H7 (cell line): ENCODE results near the gene TBCK. TPM values are rescaled to one million over a fixed set of nuclear protein-coding genes. Genes with fewer than 3 reads are reported as not detected.

Experiments used
- DNase-seq: peaks from one replicate; pipeline ENCODE4 v3.0.0; 2012
- H3K27me3 ChIP-seq: 2 replicates; pipeline ENCODE4 v1.6.0; 2011; ENCODE audit warnings: mild to moderate bottlenecking, low read length; ENCODE audit not compliant: control insufficient read depth, insufficient read depth
- H3K36me3 ChIP-seq: replicated peaks from 2 replicates; pipeline ENCODE4 v1.5.1; 2011; ENCODE audit warnings: low read length; ENCODE audit not compliant: control insufficient read depth, insufficient read depth
- H3K4me3 ChIP-seq: 2 replicates; pipeline ENCODE4 v1.5.1; 2011; ENCODE audit warnings: low read depth, mild to moderate bottlenecking, control low read depth, low read length, moderate library complexity; ENCODE audit not compliant: insufficient read depth
- total RNA-seq: library from RNA; depleted of rRNA; stranded (reverse); fragments of >200 nt; shearing (Covaris generic); gene quantifications from 2 replicates; pipeline ENCODE4 v1.2.3, GENCODE V29; 2014

TBCK gene
- total RNA-seq, 1 experiment from 2014 or later: 23.9 TPM

DNA sequence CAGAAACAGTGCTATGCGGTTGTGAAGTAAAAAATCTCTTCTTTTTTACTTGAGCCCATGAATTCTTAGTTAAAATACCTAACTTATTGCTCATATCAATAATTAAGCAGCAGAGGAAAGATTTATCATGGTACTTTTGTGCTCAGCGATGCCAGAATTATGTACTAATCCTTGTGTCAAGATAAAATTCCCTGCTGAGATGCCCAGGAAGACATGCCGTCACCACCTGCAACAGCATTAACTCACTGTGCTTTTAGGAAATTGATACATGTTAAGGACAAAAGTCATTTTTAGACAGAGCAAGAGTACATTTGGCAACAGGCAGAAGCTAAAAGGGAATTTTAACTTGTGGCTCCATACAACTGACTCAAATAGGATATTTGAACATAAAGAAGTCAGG, 281.8 kb downstream of the TBCK start:
- H3K4me3 ChIP-seq: no peak overlapping the region
- H3K27me3 ChIP-seq: no peaks in the 10 kb centered on the region
- no peaks in the 10 kb centered on the region for H3K36me3 ChIP-seq
- DNase-seq: no peak

DNA sequence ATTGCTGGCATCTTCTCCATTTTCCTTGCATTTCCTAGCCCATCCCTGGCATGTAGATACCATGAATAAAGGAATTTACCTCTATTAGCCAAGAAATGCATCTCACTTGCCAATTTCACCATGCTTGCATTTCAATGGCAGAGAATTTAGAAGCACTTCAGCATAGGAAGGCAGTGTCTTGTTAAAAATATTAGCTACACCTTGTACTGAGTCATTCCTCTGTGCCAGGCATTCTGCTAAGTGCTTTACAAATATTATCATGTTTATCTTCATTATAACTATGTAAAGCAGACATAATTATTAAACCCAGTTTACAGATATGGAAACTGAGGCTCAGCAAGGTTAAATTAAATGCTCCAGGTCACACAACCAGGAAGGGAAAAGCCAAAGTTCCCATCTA, 282.5 kb downstream of the TBCK start:
- Histone ChIP-seq H3K4me3 (no peak overlapping the region), H3K27me3 (no peaks in the 10 kb centered on the region), H3K36me3 (no peaks in the 10 kb centered on the region)
- no peak for DNase-seq

DNA sequence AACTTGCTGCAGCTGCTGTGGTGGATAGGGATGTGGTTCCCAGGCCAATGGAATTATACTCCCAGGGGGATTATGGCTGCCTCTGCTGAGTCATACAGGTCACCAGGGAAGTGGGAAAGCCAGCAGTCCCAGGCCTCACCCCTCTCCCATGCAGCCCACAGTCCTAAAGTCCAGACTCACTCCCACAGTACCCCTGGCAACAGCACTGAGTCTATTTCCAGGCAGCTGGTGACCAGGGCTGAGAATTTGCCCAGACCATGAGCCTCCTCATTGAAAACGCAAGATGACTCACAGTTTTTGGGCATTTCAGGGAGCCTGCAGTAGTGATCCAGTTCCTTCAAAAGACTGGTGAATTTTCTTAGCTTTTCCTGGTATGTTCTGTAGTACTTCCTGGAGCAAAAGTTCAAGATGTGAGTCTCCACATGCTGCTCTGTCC, 283.1 kb downstream of the TBCK start:
- Histone ChIP-seq H3K36me3 (no peaks in the 10 kb centered on the region), H3K27me3 (no peaks in the 10 kb centered on the region), H3K4me3 (no peak overlapping the region)
- DNase-seq: no peak

- Histone ChIP-seq H3K36me3 (no peaks in the 10 kb centered on the region), H3K27me3 (no peaks in the 10 kb centered on the region), H3K4me3 (no peak overlapping the region)
- DNase-seq: no peak
These were observed 293.6 kb downstream of the TBCK start for GRCh38 chr4:106022454-106022853.

- no peaks in the 10 kb centered on the region for H3K36me3 ChIP-seq
- no peak overlapping the region for H3K4me3 ChIP-seq
- H3K27me3 ChIP-seq: no peaks in the 10 kb centered on the region
- DNase-seq: no peak
These were observed 294.1 kb downstream of the TBCK start for GRCh38 chr4:106021737-106022410.

DNA sequence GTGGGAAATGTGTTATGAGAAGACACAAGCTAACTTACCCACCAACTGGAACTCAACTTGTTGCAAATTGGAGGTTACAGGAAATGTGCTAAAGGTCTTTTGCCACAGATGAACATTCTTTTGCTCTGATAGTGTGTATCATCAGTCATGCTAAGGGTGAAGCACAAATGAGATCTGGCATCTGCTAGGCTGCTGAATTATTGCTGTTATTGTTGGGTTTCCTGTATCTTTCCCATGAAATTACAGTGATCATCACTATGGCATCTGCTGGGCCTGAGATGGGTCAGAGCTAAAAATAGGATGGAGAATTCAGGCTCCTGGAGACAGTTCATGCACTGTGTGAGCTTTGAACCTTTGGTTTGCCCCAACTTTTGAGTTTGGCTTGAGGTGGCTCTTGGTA, 296.2 kb downstream of the TBCK start:
- no peak overlapping the region for H3K4me3 ChIP-seq
- DNase-seq: no peak
- no peaks in the 10 kb centered on the region for H3K27me3 ChIP-seq
- H3K36me3 ChIP-seq: no peaks in the 10 kb centered on the region

DNA sequence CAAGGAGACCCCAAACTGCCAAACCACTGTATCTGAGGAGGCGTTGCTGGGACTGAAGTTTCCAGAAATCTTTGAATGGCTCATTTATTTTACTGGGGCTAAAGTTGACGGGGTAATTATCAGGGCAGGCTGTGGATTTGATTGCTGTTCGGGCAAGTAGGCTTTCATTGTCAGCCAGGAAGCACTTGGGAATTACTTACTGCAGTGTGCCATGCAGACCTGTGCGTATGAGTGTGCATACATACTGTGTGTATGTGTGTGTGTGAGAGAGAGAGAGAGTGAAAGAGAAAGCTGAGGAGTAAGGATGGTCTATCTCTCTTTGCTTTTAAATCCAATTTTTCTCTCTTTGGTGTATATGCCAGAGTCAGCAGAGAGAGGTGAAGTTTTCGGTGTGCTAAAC, 298.0 kb downstream of the TBCK start:
- DNase-seq: no peak
- Histone ChIP-seq H3K4me3 (no peak overlapping the region), H3K27me3 (no peaks in the 10 kb centered on the region), H3K36me3 (no peaks in the 10 kb centered on the region)

DNA sequence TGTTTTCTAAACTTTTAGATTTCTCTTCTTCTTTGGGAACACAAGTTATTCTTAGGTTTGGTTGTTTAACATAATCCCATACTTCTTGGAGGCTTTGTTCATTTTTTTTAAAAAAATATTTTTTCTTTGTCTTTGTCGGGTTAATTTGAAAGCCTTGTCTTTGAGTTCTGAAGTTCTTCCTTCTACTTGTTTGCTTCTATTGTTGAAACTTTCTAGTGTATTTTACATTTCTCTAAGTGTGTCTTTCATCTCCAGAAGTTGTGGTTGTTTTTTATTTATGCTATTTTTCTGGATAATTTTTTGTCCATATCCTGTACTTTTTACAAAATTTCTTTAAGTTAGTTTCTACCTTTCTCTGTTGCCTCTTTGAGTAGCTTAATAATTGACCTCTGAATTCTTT, 304.6 kb downstream of the TBCK start:
- H3K27me3 ChIP-seq: no peaks in the 10 kb centered on the region
- H3K4me3 ChIP-seq: no peak overlapping the region
- no peak for DNase-seq
- H3K36me3 ChIP-seq: no peaks in the 10 kb centered on the region

- Histone ChIP-seq H3K27me3 (no peaks in the 10 kb centered on the region), H3K36me3 (no peaks in the 10 kb centered on the region), H3K4me3 (no peak overlapping the region)
- DNase-seq: no peak
These were observed 305.2 kb downstream of the TBCK start for GRCh38 chr4:106010761-106011160.

DNA sequence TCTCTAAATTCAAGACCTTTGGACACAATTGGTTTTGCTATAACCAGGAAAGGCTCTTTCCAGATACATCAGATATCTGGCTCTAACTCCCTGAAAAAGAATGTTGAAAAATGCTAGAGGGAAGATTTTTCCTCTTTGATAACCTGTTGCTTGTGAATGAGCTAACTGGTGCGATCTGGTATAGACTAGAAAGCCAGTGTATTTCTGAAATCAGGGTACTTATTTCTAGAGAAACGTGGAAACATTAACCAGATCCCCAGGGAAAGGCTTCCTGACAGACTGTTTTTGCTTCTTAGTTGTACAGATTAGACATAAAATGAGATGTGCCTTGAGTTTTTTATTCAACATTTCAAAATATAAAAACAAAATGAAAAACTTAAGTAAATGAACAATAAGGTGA, 313.0 kb downstream of the TBCK start:
- H3K36me3 ChIP-seq: no peaks in the 10 kb centered on the region
- no peaks in the 10 kb centered on the region for H3K27me3 ChIP-seq
- DNase-seq: no peak
- H3K4me3 ChIP-seq: no peak overlapping the region

GRCh38 chr4:105998171-105999063, 317.6 kb downstream of the TBCK start:
- DNase-seq: no peak
- Histone ChIP-seq H3K36me3 (no peaks in the 10 kb centered on the region), H3K4me3 (no peak overlapping the region), H3K27me3 (no peaks in the 10 kb centered on the region)

DNA sequence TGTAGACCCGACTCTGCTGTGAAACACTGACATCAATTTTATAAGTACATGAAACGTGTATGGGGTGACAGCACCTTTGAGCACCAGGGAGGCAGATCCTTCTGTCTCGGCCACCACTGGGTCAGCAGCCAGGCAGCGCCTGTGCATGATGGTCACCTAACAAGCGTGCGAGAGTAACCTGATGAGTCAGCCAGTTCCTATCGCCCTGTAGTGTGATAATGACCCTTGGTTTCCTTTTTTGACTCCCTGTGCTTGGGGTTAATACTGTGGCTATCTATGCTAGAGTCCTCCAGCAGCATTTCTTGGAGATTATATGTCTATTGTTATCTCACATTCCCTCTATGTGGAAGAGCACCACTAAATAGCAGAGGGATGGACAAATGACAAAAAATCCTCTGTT, 319.2 kb downstream of the TBCK start:
- Histone ChIP-seq H3K4me3 (no peak overlapping the region), H3K27me3 (no peaks in the 10 kb centered on the region), H3K36me3 (no peaks in the 10 kb centered on the region)
- DNase-seq: no peak

DNA sequence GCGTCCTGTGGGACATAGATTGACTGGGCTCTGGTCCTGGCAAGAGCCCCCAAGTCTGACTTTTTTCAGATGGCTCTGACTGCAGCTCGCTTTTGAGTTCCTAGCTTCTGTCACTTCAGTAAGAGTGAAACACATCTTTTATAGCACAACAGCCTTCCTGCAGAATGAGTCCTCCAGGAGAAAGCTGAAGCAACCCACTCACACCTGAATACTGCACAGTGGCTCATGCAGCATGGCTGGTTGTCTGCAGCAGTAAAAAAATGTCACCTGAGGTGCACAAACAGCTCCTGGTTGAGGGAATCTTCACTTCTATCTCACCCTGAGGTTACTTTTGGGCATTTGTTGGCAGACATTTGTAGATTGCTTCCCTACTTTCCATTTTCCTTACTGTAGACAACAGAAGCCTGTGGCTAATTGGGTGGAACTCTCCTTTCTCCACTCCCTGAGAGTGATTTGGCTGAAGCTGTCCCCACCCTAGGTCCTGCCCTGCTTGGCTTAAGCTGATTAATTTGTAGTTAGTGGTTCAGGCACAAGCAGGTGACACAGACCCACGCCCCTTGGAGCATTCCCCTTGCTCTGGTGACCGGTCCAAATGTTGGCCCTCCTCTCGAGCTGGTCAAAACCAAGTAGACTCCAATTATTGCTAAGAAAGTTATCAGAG, 321.0 kb downstream of the TBCK start:
- no peaks in the 10 kb centered on the region for H3K27me3 ChIP-seq
- no peak for DNase-seq
- no peaks in the 10 kb centered on the region for H3K36me3 ChIP-seq
- no peak overlapping the region for H3K4me3 ChIP-seq

- no peak for DNase-seq
- no peaks in the 10 kb centered on the region for H3K27me3 ChIP-seq
- H3K36me3 ChIP-seq: no peaks in the 10 kb centered on the region
- no peak overlapping the region for H3K4me3 ChIP-seq
These were observed 321.9 kb downstream of the TBCK start for GRCh38 chr4:105994061-105994460.
